HepG2 (cell line): Measurements from ENCODE around the gene DBN1. TPM values are rescaled to one million over a fixed set of nuclear protein-coding genes. Genes with fewer than 3 reads are reported as not detected.

Experiments
- ATF7-NPFF ChIP-seq: sonication (generic); formaldehyde crosslinking; IDR thresholded peaks from 2 replicates; pipeline ENCODE4 v1.8.1; 2023; ENCODE audit warnings: mild to moderate bottlenecking, low read depth, missing genetic modification reagents, moderate library complexity
- ZNF430 ChIP-seq: sonication (generic); formaldehyde crosslinking; IDR thresholded peaks from 2 replicates; pipeline ENCODE4 v1.9.0; 2021; ENCODE audit warnings: mild to moderate bottlenecking, missing genetic modification reagents
- ZNF598 ChIP-seq: sonication (generic); formaldehyde crosslinking; IDR thresholded peaks from 2 replicates; pipeline ENCODE4 v1.5.1; 2020; ENCODE audit warnings: mild to moderate bottlenecking, missing genetic modification reagents, borderline replicate concordance
- ZNF713 ChIP-seq: sonication (generic); formaldehyde crosslinking; IDR thresholded peaks from 2 replicates; pipeline ENCODE4 v1.4.0; 2020; ENCODE audit warnings: mild to moderate bottlenecking, missing genetic modification reagents
- ZNF761 ChIP-seq: sonication (generic); formaldehyde crosslinking; conservative IDR thresholded peaks from 2 replicates; pipeline ENCODE4 v1.4.0; 2020; ENCODE audit warnings: mild to moderate bottlenecking, missing genetic modification reagents
- ZNF790 ChIP-seq: sonication (generic); formaldehyde crosslinking; IDR thresholded peaks from 2 replicates; pipeline ENCODE4 v1.8.0; 2022; ENCODE audit warnings: missing genetic modification reagents, mild to moderate bottlenecking, borderline replicate concordance
- ZSCAN30 ChIP-seq: sonication (generic); formaldehyde crosslinking; IDR thresholded peaks from 2 replicates; pipeline ENCODE4 v1.5.0; 2020; ENCODE audit warnings: mild to moderate bottlenecking, missing genetic modification reagents
- polyA plus RNA-seq, 8 experiments: library from polyadenylated mRNA; depleted of rRNA in 3 of 8; stranded (reverse) in 7 of 8; unstranded in 1 of 8; fragments of >200 nt; fragmentation: Illumina TruSeq in 4 of 8; extraction: Trizol in 4 of 8; gene quantifications; 2 replicates each; pipeline versions ENCODE4 v1.2.1 to v1.2.3, GENCODE V29; 2011 to 2016; ENCODE audit warnings: low read depth in 4 of 8, missing spikeins in 1 of 8, mixed read lengths in 1 of 8; ENCODE audit not compliant: insufficient read depth in 1 of 8
- total RNA-seq, 5 experiments: library from RNA; depleted of rRNA; stranded (reverse); fragments of >200 nt; fragmentation: Illumina TruSeq; extraction: Trizol; gene quantifications; 2 replicates each; pipeline ENCODE4 v1.2.3, GENCODE V29; 2016; ENCODE audit warnings: low read depth in 1 of 5
- TF ChIP-seq, protein P1 (sequence below): sonication (generic); formaldehyde crosslinking; IDR thresholded peaks from 2 replicates; pipeline ENCODE4 v1.5.1; 2020; ENCODE audit warnings: mild to moderate bottlenecking, missing genetic modification reagents
- TF ChIP-seq, protein P2 (sequence below): sonication (generic); formaldehyde crosslinking; IDR thresholded peaks from 2 replicates; pipeline ENCODE4 v1.4.0; 2020; ENCODE audit warnings: mild to moderate bottlenecking, low read depth, missing genetic modification reagents
- TF ChIP-seq, protein P3 (sequence below): sonication (generic); formaldehyde crosslinking; IDR thresholded peaks from 2 replicates; pipeline ENCODE4 v1.5.0; 2020; ENCODE audit warnings: missing genetic modification reagents, mild to moderate bottlenecking, borderline replicate concordance
- TF ChIP-seq, protein P4 (sequence below): sonication (generic); formaldehyde crosslinking; IDR thresholded peaks from 2 replicates; pipeline ENCODE4 v1.5.1; 2020; ENCODE audit warnings: mild to moderate bottlenecking, missing genetic modification reagents, borderline replicate concordance
- TF ChIP-seq, protein P5 (sequence below): IDR thresholded peaks from 2 replicates; pipeline ENCODE4 v1.6.1; 2018; ENCODE audit warnings: missing genetic modification reagents, mild to moderate bottlenecking, missing compliant biosample characterization

DBN1 gene
- total and polyA plus RNA-seq, 2 of the 13 experiments (the other 11 are each of a cell fraction or from before 2014, with no cell fraction given): 27.0 to 37.3 TPM

DNA sequence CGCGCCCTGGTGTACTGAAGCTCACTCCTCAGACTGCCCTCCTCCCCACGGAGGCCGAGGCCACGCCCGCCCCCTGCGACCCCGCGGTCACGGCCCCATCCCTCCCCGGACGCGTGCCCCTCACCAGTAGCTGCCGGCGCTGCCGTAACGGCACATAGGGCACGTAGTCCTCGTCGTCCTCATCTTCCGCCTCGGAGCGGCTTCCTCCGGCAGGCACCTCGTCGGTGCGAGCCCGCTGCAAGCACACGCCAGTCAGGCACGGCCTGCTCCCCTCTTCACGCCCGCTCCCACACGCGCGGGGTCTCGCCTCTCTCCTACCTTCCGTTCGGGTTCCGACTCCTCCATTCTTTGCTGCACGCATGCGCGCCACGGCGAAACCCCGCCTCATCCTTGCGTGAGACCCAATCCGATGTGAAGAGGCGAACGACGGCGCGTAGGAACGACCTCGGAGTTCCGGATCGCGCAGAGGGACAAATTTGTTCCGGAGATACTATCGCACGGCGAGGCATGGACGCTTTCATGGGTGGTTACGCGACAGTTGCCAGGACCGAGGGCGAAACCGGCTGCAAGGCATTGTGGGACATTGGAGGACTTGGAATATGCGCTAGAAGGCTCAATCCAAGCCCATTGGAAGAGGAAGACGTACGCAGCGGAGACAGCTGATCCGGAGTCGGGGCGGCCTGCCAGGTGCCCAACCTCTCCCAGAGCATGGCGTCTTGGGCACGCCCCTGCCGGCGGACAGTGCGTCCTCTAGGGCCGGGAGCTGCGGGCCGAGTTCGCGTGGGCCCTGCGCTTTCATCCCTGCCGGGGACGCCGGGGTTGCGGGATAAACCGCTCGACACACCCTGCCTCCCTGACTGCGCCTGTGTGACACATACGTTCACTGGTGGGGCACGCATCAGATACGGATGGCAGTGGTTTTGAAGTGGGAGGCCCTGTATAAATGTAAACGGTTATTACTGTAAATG is 43.5 kb upstream of the DBN1 start, which contains the start of gene DDX41 (continued):
- TF ChIP-seq, protein P1, sequence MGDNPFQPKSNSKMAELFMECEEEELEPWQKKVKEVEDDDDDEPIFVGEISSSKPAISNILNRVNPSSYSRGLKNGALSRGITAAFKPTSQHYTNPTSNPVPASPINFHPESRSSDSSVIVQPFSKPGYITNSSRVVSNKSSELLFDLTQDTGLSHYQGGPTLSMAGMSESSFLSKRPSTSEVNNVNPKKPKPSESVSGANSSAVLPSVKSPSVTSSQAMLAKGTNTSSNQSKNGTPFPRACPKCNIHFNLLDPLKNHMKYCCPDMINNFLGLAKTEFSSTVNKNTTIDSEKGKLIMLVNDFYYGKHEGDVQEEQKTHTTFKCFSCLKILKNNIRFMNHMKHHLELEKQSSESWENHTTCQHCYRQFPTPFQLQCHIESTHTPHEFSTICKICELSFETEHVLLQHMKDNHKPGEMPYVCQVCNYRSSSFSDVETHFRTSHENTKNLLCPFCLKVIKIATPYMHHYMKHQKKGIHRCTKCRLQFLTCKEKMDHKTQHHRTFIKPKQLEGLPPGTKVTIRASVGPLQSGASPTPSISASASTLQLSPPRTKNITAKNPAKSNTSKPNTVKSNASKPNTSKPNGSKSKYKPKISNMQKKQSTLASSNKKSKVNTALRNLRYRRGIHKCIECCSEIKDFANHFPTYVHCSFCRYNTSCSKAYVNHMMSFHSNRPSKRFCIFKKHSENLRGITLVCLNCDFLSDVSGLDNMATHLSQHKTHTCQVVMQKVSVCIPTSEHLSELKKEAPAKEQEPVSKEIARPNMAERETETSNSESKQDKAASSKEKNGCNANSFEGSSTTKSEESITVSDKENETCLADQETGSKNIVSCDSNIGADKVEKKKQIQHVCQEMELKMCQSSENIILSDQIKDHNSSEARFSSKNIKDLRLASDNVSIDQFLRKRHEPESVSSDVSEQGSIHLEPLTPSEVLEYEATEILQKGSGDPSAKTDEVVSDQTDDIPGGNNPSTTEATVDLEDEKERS: 0 out of 2 replicates have a peak, but pooled peaks have one; percentile 23
- TF ChIP-seq ATF7-NPFF (CRISPR knock-in tag) (no peak), ZNF430 (CRISPR knock-in tag) (0 out of 2 replicates have a peak, but pooled peaks have one; percentile 61), ZNF790 (CRISPR knock-in tag) (0 out of 2 replicates have a peak, but pooled peaks have one; percentile 24), ZNF761 (CRISPR knock-in tag) (peak; percentile 66; the same call in 1 of the 2 replicates), ZNF713 (CRISPR knock-in tag) (peak; percentile 95; the same call in 1 of the 2 replicates), ZSCAN30 (no peak), ZNF598 (peak; percentile 96)
- TF ChIP-seq, protein P2, sequence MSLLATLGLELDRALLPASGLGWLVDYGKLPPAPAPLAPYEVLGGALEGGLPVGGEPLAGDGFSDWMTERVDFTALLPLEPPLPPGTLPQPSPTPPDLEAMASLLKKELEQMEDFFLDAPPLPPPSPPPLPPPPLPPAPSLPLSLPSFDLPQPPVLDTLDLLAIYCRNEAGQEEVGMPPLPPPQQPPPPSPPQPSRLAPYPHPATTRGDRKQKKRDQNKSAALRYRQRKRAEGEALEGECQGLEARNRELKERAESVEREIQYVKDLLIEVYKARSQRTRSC (CRISPR knock-in tag): no peak
- TF ChIP-seq, protein P3, sequence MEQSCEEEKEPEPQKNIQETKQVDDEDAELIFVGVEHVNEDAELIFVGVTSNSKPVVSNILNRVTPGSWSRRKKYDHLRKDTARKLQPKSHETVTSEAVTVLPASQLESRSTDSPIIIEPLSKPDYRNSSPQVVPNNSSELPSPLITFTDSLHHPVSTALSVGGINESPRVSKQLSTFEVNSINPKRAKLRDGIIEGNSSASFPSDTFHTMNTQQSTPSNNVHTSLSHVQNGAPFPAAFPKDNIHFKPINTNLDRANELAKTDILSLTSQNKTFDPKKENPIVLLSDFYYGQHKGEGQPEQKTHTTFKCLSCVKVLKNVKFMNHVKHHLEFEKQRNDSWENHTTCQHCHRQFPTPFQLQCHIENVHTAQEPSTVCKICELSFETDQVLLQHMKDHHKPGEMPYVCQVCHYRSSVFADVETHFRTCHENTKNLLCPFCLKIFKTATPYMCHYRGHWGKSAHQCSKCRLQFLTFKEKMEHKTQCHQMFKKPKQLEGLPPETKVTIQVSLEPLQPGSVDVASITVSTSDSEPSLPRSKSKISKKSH (CRISPR knock-in tag): peak; percentile 80; the same call in 1 of the 2 replicates
- TF ChIP-seq, protein P4, sequence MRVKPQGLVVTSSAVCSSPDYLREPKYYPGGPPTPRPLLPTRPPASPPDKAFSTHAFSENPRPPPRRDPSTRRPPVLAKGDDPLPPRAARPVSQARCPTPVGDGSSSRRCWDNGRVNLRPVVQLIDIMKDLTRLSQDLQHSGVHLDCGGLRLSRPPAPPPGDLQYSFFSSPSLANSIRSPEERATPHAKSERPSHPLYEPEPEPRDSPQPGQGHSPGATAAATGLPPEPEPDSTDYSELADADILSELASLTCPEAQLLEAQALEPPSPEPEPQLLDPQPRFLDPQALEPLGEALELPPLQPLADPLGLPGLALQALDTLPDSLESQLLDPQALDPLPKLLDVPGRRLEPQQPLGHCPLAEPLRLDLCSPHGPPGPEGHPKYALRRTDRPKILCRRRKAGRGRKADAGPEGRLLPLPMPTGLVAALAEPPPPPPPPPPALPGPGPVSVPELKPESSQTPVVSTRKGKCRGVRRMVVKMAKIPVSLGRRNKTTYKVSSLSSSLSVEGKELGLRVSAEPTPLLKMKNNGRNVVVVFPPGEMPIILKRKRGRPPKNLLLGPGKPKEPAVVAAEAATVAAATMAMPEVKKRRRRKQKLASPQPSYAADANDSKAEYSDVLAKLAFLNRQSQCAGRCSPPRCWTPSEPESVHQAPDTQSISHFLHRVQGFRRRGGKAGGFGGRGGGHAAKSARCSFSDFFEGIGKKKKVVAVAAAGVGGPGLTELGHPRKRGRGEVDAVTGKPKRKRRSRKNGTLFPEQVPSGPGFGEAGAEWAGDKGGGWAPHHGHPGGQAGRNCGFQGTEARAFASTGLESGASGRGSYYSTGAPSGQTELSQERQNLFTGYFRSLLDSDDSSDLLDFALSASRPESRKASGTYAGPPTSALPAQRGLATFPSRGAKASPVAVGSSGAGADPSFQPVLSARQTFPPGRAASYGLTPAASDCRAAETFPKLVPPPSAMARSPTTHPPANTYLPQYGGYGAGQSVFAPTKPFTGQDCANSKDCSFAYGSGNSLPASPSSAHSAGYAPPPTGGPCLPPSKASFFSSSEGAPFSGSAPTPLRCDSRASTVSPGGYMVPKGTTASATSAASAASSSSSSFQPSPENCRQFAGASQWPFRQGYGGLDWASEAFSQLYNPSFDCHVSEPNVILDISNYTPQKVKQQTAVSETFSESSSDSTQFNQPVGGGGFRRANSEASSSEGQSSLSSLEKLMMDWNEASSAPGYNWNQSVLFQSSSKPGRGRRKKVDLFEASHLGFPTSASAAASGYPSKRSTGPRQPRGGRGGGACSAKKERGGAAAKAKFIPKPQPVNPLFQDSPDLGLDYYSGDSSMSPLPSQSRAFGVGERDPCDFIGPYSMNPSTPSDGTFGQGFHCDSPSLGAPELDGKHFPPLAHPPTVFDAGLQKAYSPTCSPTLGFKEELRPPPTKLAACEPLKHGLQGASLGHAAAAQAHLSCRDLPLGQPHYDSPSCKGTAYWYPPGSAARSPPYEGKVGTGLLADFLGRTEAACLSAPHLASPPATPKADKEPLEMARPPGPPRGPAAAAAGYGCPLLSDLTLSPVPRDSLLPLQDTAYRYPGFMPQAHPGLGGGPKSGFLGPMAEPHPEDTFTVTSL: no peak; the same call in 1 of the 2 replicates
- TF ChIP-seq, protein P5, sequence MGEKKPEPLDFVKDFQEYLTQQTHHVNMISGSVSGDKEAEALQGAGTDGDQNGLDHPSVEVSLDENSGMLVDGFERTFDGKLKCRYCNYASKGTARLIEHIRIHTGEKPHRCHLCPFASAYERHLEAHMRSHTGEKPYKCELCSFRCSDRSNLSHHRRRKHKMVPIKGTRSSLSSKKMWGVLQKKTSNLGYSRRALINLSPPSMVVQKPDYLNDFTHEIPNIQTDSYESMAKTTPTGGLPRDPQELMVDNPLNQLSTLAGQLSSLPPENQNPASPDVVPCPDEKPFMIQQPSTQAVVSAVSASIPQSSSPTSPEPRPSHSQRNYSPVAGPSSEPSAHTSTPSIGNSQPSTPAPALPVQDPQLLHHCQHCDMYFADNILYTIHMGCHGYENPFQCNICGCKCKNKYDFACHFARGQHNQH (CRISPR knock-in tag): peak; percentile 94
